Hematopoietic multipotent progenitor cell treated with erythropoietin and hydrocortisone succinate and interleukin-3 and kit ligand, for 17 days (in vitro differentiated cells): ENCODE measurements around the gene AUTS2.

Source experiments
- DNase-seq: peaks from one replicate; pipeline ENCODE4 v3.0.0-alpha.2; 2015; ENCODE audit warnings: low spot score

The AUTS2 gene

GRCh38 chr7:70470746-70471145 is 872.5 kb downstream of the AUTS2 start:
- DNase-seq = no peak

DNA sequence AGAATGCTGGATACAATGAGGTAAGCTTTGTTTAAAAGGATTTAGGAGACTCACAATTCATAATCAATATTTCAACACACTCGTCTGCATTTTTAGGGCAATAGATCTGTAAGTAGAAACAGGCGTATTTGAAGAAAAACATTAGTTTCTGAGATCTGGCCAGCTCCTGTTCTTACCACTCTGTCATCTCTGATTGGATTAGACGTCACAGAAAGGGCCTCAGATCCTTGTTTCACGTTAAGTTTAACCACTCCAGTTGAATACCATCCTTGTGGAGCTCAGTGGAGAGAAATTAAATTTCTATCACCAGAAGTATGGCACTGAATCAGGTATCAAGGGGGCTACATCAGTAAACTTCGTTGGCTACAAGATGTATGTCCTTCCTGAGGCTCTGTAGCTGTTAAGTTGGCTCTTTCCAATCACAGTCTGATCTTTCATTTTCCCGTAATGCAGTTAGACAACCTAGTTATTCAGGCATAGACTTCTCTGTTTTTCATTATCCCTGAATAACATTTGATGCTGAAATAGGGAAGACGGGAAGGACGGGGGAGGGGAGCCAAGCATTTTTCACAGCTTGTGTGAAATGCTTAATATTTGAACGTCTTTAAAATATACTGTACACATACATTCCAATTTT is 874.4 kb downstream of the AUTS2 start:
- DNase-seq = no peak

DNA sequence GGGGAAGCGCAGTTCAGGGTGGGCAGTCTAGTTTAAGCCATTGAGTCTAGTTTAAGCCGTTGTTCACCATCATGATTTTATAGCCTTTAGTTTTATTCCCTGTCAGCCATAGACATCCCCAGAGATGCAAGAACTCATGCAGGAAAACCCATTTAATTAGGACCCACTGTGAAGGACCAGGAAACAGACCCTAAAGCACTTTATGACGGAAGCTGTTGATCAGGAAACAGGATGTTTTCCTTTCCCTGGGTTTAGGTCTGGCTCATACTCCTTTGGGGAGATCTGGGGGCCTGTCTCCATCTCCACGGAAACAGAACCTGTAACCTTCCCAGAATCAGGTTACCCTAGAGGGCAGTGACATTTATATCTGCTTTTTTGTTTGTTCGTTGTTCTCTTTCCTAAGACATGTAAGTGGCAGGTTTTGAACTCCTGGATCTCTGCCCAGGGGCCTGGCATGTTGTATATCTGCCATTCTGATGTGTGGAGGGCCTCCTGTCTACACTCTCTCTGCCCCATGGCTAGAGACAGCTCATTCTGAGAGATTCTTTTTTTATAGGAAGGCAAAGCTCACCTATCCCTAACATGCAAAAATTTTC is 876.5 kb downstream of the AUTS2 start:
- DNase-seq = no peak

DNA sequence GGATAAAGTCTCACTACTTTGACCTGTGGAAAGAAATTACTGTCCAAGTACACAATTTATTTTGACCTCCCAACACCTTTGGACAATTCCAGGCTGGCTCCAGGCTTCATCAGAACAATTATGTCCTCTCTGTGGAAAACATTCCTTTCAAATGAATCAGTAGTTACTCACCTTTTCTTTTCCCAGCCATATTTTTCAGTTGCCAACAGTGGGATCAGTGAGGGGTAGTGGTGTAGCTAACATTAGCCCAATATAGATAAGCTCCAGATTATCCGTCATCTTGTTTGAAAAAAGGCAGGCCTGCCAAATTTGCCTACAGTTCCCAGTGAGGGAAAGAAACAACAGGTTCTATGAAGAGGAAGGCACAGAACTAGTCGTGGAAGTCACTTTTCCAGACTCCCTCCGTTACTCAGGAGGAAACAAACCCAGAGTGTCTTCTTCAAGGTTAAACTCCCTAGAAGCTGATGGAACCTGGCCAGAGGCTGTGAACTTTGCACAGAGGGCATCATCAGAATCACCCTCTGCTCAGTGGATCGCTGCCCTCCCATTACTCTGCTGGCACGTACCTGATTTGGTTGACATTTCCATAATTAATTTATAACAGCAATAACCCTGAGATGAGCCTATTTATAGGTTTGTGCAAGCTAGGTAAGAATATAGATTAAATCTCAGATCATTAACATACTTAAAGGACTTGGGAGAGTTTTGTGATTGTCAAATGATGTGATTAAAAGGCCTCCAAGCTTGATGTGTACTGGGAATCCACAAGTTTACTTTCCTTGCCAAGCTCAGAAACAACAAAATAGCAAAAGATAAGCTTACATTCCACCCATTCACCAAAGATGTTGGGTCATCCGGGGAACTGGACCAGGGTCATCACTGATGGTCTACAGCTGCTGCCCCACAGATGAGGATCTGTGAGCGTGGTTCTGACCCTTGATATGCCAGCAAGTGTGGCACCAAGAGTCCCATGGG is 879.0 kb downstream of the AUTS2 start:
- DNase-seq = no peak

DNA sequence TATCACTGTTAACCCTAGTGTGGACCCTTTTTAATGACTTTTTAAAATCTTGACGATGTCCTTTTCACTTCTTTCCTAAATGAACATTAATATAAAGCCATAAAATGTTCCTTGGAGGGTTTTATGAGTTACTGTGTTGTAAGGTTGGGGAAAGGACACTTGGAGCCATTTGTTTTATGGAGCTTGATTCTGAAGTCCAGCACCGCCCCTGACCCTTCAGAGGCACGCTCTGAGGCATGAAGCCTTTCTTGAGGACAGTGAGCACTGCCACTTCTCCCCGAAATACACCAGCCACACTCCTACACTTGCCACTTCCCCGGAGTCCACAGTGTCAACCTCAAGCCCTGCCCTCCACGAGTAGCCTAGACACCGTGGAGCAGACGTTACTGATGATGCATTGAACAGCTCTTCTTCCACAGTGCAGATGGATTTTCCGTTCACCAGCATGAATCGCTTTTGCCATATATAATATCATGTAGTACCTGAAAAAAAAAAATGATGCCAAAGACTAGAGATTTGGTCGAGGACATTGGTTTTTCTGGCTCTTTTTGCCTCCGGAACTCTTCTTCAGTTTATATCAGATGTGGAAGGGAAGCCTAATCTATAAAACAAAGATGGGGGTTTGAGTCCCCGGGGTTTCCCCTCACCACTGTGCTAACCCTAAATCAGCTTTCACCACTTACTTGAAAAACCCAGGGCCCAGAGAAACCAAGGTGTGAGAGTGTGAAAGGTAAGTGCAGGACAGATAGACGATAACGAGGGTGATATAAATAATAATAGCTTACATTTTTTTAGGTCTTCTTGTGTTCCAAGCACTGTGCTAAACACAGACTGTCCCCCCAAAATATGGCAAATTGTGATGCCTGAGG is 881.1 kb downstream of the AUTS2 start:
- DNase-seq = no peak

DNA sequence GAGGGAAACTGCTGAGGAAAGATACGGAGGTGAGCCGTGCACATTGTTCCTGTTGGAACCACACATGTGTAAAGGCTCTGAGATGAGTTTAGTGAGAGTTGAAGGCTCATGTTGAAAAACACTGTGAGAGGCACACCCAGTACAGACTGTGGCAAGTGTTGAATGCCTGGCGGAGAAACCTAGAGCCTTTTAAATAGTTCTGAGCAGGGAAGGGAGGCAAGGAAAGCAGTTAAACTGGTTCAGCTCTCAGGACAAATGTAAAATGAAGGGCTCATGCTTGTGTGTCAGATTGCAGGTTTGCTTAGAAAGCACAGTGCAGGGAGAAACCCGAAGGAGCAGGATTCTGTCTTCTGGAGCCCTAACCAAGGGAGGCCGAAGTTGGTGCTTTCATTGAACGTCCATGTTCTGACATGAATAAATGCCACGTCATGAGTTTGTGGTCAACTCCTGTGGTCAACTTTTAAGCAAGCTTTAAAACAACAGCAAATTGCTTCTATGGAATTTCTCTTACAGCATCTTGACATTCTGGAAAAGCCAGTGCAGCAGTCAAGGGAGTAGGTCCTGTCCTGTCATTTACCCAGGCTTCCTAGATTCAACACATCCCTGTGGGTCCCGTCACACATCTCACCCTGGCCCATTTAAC is 882.8 kb downstream of the AUTS2 start:
- no peak for DNase-seq

DNA sequence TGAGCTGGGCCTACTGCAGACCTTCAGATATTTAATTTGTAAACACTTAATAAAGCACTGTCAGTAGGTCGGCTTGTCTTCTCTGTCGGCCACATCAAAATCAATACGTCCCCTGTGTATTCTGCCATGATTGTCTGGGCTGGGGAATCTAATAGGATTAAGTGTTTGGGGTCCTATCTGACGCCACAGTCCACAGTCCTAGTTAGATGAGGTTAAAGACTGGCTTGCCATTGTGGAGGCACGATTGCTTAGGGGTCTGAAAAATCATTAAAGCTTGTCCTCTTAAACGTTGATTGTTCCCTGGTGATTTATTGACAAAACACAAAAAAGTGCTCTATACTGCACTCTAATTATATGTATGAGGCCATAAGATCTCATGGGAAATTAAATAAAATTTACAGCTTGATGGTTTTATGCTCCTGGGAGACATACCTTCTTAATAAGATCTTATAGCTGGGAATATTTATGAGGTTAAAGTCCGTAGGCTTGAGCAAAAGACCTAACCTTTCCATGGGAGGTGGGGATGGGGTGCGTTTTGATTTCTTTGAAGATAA is 883.4 kb downstream of the AUTS2 start:
- DNase-seq = no peak

DNA sequence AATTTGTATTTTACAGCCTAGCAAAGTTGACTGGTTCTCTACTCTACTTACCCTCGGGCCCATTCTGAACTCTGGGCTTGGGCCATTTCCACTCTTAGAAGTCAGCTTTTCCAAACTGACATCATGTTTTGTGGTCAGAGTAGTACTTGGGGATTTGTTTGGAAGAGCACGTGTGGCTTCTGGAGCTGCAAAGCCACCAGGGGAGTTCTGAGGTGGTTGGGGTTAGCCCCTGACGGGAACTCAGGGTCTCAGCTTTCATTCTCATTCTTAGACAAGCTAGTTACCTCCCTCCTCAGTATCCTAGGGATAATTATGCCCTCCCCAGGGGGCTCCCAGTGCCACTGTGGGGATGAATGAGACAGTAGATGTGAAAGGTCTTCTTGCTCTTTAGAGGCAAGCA is 886.0 kb downstream of the AUTS2 start:
- no peak for DNase-seq

- DNase-seq = no peak
Observed at GRCh38 chr7:70486977-70487376, 888.7 kb downstream of the AUTS2 start.

DNA sequence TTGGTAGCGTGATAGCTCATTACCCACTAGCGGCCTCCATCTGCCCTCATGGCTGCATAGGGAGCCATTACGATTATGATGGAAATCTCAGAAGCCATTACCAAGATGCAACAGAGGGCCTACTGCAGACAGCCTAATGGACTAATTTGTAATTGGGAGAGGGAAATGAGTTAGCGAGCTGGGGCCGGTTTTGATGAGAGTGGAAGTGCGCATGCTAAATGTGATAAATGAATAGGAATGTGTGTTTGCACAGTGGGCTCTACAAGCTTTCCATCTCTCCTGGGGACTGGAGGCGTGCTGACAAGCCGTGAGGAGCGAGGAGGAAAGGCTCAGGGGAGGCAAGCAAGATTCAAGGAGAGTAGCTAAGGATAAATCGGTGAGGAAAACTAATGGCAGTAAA is 889.2 kb downstream of the AUTS2 start:
- DNase-seq = no peak

- no peak for DNase-seq
Observed at GRCh38 chr7:70487886-70488285, 889.6 kb downstream of the AUTS2 start.

GRCh38 chr7:70489813-70490212 is 891.5 kb downstream of the AUTS2 start:
- no peak for DNase-seq

- DNase-seq = no peak
Observed at GRCh38 chr7:70492625-70493024, 894.4 kb downstream of the AUTS2 start.

DNA sequence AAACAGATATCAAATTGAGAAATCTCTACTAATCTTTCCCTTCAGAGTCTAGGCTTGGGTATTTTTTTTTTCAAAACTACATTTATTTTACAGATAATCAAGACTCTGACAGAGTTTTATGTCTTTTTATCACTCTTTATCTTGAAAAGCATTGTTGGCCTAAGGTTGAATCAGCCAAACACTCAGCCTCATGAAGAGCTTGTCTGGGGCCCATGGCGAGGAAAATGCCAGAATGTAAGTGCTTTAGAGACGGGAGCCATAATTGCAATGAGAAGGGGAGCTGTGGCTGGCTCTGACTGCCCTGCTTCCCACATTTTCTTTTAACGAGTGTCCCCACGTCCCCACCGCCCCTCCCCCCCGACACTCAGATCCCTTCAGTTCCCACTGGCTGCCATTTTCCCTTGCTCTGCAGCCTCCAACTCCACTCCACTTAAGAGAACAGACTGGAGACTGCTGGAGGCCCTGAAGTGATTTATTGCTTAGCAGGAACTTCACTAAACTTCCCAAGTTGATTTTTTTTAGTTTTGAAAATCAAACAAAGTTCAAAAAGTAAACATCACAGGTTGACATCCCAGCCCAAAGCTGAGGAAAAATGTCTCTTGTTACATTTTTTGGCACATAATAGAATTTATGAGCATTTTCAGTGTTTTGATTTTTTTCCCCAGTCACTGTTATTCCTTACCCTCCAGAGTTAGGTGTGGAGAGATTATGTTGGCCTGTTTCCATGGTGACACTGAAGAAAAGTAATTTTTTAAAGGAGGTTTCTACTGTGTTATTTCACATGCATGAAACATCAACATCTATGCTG is 896.2 kb downstream of the AUTS2 start:
- DNase-seq = no peak

DNA sequence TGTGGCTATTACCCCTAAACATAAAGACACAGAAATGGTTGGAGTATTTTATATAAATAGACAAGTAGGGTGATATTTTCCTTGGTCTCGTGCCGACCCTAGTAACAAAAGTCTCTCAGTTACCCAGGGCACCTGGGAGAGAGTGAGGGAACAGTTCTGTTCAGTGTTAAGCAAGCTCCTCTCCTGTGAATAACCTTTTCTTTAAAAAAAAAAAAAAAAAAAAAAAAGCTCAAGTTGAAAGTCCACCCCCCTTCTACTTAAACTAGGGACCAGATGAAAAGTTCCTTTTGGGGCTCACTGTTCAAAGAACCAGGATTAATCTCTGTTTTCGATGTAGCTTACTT is 896.7 kb downstream of the AUTS2 start:
- DNase-seq = no peak

DNA sequence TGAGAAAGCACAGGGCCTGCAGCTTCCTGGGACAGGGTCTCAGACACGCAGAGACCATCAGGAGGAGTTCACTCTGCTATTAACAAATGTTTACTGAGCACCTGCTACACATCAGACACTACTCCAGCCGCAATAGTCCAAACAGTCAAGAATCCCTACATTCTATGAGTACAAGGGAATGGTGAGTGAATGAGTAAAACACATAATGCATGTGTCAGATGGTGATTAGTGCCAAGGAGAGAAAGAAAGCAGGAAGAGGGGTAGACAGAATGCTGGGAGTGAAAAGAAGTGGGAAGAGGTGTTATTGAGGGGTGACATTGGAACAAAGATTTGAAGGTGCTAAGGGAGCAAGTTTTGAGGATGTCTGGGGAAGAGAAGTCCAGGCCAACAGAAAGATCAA is 899.5 kb downstream of the AUTS2 start:
- DNase-seq = no peak

GRCh38 chr7:70498232-70498992 is 900.1 kb downstream of the AUTS2 start:
- DNase-seq = no peak

DNA sequence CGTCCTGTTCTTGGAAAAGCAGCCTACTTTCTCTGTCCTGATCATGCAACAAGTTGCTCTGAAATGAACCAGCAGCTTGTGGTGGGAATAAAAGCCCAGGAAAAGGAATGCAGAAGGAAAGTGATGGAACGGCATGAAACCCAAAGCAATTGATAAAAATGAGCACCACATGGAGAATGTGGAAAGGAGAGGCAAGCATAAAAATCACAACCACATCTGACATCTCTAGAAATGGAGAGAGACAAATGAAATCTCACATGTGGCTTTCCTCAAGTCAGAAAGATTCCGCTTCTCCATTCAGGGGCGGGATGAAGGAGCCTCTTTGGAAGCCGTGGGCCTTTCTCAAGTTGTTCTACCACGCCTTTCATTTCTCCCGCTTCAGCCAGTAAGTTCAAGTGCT is 902.0 kb downstream of the AUTS2 start:
- DNase-seq = no peak

- no peak for DNase-seq
Observed at GRCh38 chr7:70502117-70502863, 904.0 kb downstream of the AUTS2 start.
